ENCODE results near the gene ZDHHC13. TPM values are rescaled to one million over a fixed set of nuclear protein-coding genes. Genes with fewer than 3 reads are reported as not detected.

ZDHHC13 gene
- total RNA-seq, 1 donor from 2014 or later: 17.3 TPM

- H3K36me3 Mint-ChIP-seq: peaks cover 17% of the 10 kb centered on the region
- TF ChIP-seq, protein P1, sequence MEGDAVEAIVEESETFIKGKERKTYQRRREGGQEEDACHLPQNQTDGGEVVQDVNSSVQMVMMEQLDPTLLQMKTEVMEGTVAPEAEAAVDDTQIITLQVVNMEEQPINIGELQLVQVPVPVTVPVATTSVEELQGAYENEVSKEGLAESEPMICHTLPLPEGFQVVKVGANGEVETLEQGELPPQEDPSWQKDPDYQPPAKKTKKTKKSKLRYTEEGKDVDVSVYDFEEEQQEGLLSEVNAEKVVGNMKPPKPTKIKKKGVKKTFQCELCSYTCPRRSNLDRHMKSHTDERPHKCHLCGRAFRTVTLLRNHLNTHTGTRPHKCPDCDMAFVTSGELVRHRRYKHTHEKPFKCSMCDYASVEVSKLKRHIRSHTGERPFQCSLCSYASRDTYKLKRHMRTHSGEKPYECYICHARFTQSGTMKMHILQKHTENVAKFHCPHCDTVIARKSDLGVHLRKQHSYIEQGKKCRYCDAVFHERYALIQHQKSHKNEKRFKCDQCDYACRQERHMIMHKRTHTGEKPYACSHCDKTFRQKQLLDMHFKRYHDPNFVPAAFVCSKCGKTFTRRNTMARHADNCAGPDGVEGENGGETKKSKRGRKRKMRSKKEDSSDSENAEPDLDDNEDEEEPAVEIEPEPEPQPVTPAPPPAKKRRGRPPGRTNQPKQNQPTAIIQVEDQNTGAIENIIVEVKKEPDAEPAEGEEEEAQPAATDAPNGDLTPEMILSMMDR (IDR thresholded peaks at IDR 0.05; ENCODE audit: unreplicated experiment): no peak
- H3K27ac Mint-ChIP-seq: peak overlapping the region; percentile 75
- no peak overlapping the region for H3K4me3 Mint-ChIP-seq
- H3K27me3 Mint-ChIP-seq (ENCODE audit: low read depth): peaks cover 33% of the 10 kb centered on the region
- peaks cover 36% of the 10 kb centered on the region for H3K4me1 Mint-ChIP-seq
- H3K9me3 Mint-ChIP-seq: peaks cover 4% of the 10 kb centered on the region
- DNase-seq (ENCODE audit: low spot score in 2 of 2, unreplicated experiment in 2 of 2): no peak
Measured at GRCh38 chr11:19220903-19221724, 104.1 kb downstream of the ZDHHC13 start.

GRCh38 chr11:19225123-19225522, 108.2 kb downstream of the ZDHHC13 start:
- H3K4me3 Mint-ChIP-seq: no peak overlapping the region
- H3K36me3 Mint-ChIP-seq: peaks cover 21% of the 10 kb centered on the region
- H3K9me3 Mint-ChIP-seq: peaks cover 4% of the 10 kb centered on the region
- H3K27ac Mint-ChIP-seq: no peak overlapping the region
- peaks cover 23% of the 10 kb centered on the region for H3K4me1 Mint-ChIP-seq
- peaks cover 7% of the 10 kb centered on the region for H3K27me3 Mint-ChIP-seq (ENCODE audit: low read depth)
- TF ChIP-seq, protein P1 (IDR thresholded peaks at IDR 0.05; ENCODE audit: unreplicated experiment): no peak
- no peak for DNase-seq (ENCODE audit: low spot score in 2 of 2, unreplicated experiment in 2 of 2)

DNA sequence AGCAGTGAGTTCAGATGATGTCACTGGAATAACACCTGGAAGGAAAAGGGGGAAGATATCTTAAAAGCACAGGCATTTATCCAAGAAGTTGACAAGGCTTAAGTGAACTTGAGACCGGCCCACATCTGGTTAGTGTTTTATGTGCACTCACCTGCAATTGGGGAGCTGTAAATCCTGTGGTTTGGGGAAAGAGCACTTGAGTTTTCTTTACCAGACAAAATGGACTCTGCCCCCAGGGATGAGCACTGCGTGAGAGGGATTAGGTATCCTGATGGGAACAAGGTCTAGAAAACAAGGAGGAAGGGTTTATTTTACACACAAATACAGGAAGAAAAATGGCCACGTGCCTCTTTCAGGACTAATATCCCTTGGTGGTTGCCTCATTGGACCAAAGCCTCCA, 108.6 kb downstream of the ZDHHC13 start:
- Mint-ChIP-seq H3K4me3 (no peak overlapping the region), H3K4me1 (peaks cover 20% of the 10 kb centered on the region), H3K27me3 (ENCODE audit: low read depth) (peaks cover 7% of the 10 kb centered on the region), H3K36me3 (peaks cover 21% of the 10 kb centered on the region), H3K9me3 (peaks cover 4% of the 10 kb centered on the region), H3K27ac (no peak overlapping the region)
- no peak for DNase-seq (ENCODE audit: low spot score in 2 of 2, unreplicated experiment in 2 of 2)
- TF ChIP-seq, protein P1 (IDR thresholded peaks at IDR 0.05; ENCODE audit: unreplicated experiment): no peak

Other genes with a start within 250 kb of the ZDHHC13 start
- not detected in 3 replicates for gene MRGPRX1, start 177.8 kb upstream of the ZDHHC13 start, total RNA-seq
- gene MRGPRX2, start 56.5 kb upstream of the ZDHHC13 start, total RNA-seq: not detected in 3 replicates
- gene CSRP3, start 84.8 kb downstream of the ZDHHC13 start, total RNA-seq: not detected in 3 replicates
- 5.2 to 6.1 TPM (median 5.6 TPM) in 3 replicates for gene E2F8, start 123.8 kb downstream of the ZDHHC13 start, total RNA-seq

Data from mesothelial cell of epicardium (in vitro differentiated cells).